Subcutaneous adipose tissue (tissue), 4 donors: ENCODE results near the gene RBM19. TPM values are rescaled to one million over a fixed set of nuclear protein-coding genes. Genes with fewer than 3 reads are reported as not detected.

Experiments
- total RNA-seq, 4 donors: library from RNA; depleted of rRNA; stranded (reverse); fragments of >200 nt; gene quantifications; one replicate each; pipeline ENCODE4 v1.1.0, GENCODE V29; 2016
- TF ChIP-seq, protein P1 (sequence below): fragments of 450-650 bp; IDR thresholded peaks from one replicate; pipeline ENCODE4 v1.5.1; 2016; ENCODE audit warnings: low read depth, mild to moderate bottlenecking, control low read depth, antibody characterized with exemption, moderate library complexity

RBM19 gene
- total RNA-seq, 4 donors from 2014 or later = 19.2 to 54.4 (median 32.1) TPM

DNA sequence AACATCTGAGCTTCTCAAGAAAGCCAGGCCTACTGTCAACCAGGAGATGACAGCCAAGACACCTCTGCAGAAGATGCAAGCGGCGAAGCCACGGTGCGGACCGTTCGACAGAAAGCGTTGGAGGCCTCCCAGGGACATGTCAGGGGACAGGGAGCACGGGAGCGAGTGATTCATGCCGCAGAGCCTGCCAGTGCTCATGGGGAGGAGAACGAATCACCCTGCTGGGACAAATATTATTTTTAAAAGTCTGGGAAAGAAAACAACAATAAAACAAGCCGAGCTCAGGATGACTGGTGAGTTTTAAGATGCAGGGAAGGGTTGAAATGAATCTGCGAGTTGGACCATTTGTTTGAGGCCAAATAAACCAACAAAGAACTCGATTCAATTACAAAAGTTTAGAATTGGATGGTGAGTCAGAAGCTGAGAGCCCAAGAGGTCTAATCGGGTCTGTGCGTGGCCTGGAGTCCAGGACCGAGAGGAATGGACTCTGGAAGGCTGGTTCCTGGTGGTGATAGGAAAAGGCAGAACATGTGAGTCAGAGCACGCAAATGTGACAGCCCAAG, 91.0 kb downstream of the RBM19 start:
- TF ChIP-seq, protein P1, sequence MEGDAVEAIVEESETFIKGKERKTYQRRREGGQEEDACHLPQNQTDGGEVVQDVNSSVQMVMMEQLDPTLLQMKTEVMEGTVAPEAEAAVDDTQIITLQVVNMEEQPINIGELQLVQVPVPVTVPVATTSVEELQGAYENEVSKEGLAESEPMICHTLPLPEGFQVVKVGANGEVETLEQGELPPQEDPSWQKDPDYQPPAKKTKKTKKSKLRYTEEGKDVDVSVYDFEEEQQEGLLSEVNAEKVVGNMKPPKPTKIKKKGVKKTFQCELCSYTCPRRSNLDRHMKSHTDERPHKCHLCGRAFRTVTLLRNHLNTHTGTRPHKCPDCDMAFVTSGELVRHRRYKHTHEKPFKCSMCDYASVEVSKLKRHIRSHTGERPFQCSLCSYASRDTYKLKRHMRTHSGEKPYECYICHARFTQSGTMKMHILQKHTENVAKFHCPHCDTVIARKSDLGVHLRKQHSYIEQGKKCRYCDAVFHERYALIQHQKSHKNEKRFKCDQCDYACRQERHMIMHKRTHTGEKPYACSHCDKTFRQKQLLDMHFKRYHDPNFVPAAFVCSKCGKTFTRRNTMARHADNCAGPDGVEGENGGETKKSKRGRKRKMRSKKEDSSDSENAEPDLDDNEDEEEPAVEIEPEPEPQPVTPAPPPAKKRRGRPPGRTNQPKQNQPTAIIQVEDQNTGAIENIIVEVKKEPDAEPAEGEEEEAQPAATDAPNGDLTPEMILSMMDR = no peak

DNA sequence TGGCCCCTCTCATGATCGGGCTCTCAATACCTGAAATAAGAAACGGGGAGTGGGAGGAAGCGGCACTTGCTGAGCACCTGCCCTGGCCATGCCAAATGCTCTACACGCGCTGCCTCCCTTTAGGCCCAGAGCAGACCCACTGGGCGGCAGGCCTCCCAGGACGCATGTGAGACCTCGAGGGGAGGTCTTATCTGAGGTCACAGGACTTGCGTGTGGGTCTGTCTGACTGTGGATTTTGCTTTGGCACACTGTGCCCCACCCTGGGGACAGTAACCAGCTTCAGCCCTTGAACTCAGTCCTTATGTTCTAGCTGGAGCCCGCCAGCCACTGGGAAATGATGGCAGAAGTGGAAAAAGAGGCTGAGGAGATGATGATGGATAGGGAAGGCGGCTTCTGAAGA, 91.8 kb downstream of the RBM19 start:
- TF ChIP-seq, protein P1 = no peak

DNA sequence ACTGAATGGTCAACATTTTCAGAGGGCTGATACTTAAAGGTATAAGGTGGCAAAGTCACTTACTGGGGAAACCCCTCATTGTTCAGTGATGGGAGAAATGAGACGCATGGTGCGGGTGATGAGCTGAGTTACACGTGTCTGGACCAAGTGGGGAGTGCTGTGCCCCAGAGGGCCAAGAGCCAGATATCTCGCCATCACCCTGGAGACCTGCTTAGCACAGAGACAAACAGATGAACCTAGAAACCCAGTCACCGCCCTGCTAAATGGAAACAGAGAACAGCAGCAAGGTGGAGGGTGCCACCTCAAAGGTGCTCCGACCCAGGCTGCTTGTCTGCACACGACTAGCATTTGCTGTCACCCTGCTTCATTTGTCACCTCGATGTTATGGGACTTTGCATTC, 92.4 kb downstream of the RBM19 start:
- TF ChIP-seq, protein P1 = no peak

DNA sequence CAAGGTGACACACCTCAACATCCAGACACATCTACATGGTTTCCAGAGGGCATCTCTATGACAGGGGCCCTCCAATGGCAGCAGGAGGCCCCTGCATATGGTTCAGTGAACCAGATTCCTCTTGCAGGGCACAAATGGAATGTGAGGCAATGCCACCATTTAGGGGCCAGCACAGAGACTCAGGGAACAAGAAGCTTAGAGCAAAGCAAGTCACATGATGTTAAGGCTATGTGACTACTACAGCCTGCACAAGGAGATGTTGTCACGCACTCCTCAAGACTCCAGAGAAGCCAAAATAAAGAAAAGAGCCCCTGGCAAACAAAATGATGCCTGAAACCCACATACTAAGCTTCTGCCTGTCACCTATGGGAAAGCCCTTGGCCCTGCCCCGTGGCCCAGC, 95.2 kb downstream of the RBM19 start:
- TF ChIP-seq, protein P1 = no peak

DNA sequence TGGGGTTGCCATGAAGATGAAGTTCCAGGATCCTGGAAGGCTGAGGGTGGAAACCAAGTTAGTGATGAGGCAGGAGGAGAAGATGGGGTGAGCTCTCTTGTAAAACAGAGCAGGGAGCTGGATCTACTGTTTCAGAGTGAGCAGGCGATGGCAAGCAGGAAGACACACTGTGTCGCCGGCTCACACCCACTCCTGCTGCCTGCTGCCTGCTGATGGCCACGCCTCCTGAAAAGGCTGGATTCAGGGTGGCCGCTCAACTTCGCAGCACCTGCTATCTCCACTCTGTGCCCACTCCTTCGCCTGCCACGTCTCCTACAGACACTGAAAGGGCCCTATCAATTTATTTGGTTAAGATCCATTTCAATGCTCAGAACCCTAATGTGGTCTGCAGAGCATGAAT, 96.1 kb downstream of the RBM19 start:
- TF ChIP-seq, protein P1 = no peak

DNA sequence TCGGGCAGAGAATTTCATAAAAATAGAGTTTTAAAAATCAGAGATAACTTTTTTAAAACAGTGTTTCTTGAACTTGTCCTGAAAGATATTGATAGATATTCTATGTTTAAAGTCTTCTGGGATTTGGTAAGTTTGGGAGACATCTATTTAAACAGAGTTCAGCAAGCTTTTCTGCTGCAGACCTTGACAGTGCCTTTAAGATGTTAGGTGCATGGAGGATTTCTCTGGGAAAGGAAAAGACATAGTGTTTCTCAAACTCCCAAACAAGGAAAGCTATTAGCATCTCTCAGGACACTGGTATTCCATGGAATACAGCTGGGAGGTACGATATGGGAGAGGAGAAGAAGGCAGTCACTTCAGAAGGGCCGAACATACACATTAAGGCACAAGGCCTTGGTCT, 97.8 kb downstream of the RBM19 start:
- TF ChIP-seq, protein P1 = no peak

DNA sequence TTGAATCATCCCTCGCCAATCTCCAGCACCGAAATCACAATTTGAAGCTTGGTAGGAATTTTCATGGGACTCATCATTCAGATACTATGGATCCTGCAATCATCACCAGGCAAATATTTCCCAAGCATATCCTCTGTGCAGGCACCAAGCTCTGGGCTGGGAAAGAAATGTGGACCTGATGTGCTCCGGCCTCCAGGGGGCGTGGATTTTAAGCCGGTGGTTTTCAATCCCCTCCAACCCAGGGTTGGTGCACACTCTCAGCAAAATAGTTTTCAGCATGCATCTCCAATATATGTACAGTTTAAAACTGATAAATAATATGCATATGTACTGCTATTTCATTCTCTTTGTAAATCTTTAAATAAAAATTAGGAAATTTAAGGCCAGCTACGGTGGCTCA, 98.9 kb downstream of the RBM19 start:
- TF ChIP-seq, protein P1 = no peak
